NOMO-1 treated with dmso at 0.1 percent for 144 hours (cell line): ENCODE results near the gene SLC26A6.

ENCODE experiments used
- DNase-seq: peaks from one replicate; lab custom pipeline; 2025; ENCODE audit not compliant: unreplicated experiment; lab: John Stamatoyannopoulos, UW

SLC26A6 gene

GRCh38 chr3:48600711-48601621, 34.3 kb downstream of the SLC26A6 start:
- DNase-seq = no peak

- DNase-seq = no peak
Measured at GRCh38 chr3:48599509-48600285, 35.6 kb downstream of the SLC26A6 start.

GRCh38 chr3:48599077-48599501, 36.2 kb downstream of the SLC26A6 start:
- no peak for DNase-seq

GRCh38 chr3:48598323-48599076, 36.8 kb downstream of the SLC26A6 start:
- DNase-seq = no peak

GRCh38 chr3:48597408-48597800, 37.9 kb downstream of the SLC26A6 start:
- DNase-seq = no peak

- DNase-seq = no peak
Measured at GRCh38 chr3:48596676-48597407, 38.4 kb downstream of the SLC26A6 start.

GRCh38 chr3:48596157-48596556, 39.1 kb downstream of the SLC26A6 start:
- DNase-seq = no peak

GRCh38 chr3:48595526-48596121, 39.6 kb downstream of the SLC26A6 start:
- DNase-seq = no peak

- DNase-seq = no peak
Measured at GRCh38 chr3:48595075-48595525, 40.2 kb downstream of the SLC26A6 start, which contains the start of gene COL7A1. COL7A1 (minus strand) TSS chr3:48595329; CDS start chr3:48595159, 170 bp downstream.

- no peak for DNase-seq
Measured at GRCh38 chr3:48594417-48595049, 40.7 kb downstream of the SLC26A6 start.

GRCh38 chr3:48593337-48593736, 41.9 kb downstream of the SLC26A6 start:
- DNase-seq = no peak

GRCh38 chr3:48592519-48593087, 42.7 kb downstream of the SLC26A6 start:
- no peak for DNase-seq

- no peak for DNase-seq
Measured at GRCh38 chr3:48591886-48592518, 43.3 kb downstream of the SLC26A6 start.

GRCh38 chr3:48591436-48591835, 43.8 kb downstream of the SLC26A6 start:
- no peak for DNase-seq

GRCh38 chr3:48588230-48588629, 47.0 kb downstream of the SLC26A6 start:
- DNase-seq = no peak

- no peak for DNase-seq
Measured at GRCh38 chr3:48587686-48588085, 47.6 kb downstream of the SLC26A6 start.

GRCh38 chr3:48585411-48585810, 49.9 kb downstream of the SLC26A6 start:
- DNase-seq = no peak

- no peak for DNase-seq
Measured at GRCh38 chr3:48584836-48585235, 50.4 kb downstream of the SLC26A6 start.
